Measurements from ENCODE around the gene PTGR2. TPM values are rescaled to one million over a fixed set of nuclear protein-coding genes. Genes with fewer than 3 reads are reported as not detected.

The PTGR2 gene
- 1 to 10 TPM; 4.2 to 9.5 TPM for total RNA-seq
- 1 to 10 TPM; 6.4 to 9.4 TPM for polyA plus RNA-seq

DNA sequence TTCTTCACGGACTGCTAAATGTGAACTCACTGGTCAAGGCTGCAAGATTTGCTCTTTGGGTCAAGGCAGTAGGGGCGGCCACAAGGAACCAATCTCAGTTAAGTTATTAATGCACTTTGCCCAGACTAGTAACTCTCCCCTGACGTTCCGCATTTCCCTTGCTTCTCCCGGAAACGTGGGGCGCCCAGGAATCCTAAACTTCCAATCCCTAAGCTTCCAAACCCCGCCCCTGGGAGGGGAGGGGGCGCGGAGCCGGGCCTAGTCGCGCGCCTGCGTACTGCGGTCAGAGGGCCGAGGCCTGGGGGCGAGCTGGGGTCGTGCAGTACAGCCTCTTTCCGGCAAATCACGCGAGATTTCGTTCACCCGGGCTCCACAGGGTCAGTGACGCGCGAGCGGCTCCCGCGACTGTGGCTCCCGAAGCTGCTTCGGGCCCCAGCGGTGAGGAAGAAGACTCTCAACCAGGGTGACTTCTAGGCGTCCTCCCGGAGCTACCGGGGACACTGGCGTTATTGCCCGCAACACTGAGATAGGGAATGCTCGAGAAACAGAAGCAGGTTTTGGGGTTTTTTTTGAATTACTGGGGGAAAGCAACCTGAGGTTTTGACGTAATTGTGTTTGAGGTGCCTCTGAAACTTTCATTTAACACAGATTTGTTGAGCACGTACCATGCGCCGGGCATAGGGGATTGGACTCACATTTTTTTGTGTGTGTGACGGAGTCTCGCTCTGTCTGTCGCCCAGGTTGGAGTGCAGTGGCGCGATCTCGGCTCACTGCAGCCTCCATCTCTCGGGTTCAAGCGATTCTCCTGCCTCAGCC lies at the start of gene PTGR2:
Gene PTGR2, plus strand, starts transcription at position 265 of the 816 bp plus-strand sequence. CDS start 7,032 bp downstream, outside the sequence.
- Histone ChIP-seq H3K36me3 (ENCODE audit: control insufficient read depth in 4 of 4, insufficient read depth in 3 of 4, low read depth in 1 of 4, low read length in 3 of 4) (peaks cover 0 to 2% (median 0%) of the 10 kb centered on the region in 4 donors), H3K4me1 (ENCODE audit: control insufficient read depth in 4 of 4, insufficient read depth in 4 of 4, low read length in 3 of 4) (peaks cover 0 to 11% (median 3%) of the 10 kb centered on the region in 4 donors), H3K9me3 (ENCODE audit: control insufficient read depth in 4 of 4, low read length in 3 of 4) (no peaks in the 10 kb centered on the region), H3K9ac (ENCODE audit: low read depth in 1 of 2, low read length in 2 of 2) (peak within 1 kb of the TSS; percentile 93 to 98), H3K4me3 (ENCODE audit: low read depth in 1 of 3, low read length in 3 of 3) (peak within 1 kb of the TSS; percentile 65 to 95 (median 78)), H3K27ac (ENCODE audit: low read depth in 1 of 2, low read length in 2 of 2) (peak within 1 kb of the TSS; percentile 88 to 97), H3K27me3 (ENCODE audit: control insufficient read depth in 4 of 4, insufficient read depth in 4 of 4, low read length in 3 of 4) (no peaks in the 10 kb centered on the region)
- WGBS: under 1% methylated on average over 51 of the region's 51 CpGs
- TF ChIP-seq, protein P1, sequence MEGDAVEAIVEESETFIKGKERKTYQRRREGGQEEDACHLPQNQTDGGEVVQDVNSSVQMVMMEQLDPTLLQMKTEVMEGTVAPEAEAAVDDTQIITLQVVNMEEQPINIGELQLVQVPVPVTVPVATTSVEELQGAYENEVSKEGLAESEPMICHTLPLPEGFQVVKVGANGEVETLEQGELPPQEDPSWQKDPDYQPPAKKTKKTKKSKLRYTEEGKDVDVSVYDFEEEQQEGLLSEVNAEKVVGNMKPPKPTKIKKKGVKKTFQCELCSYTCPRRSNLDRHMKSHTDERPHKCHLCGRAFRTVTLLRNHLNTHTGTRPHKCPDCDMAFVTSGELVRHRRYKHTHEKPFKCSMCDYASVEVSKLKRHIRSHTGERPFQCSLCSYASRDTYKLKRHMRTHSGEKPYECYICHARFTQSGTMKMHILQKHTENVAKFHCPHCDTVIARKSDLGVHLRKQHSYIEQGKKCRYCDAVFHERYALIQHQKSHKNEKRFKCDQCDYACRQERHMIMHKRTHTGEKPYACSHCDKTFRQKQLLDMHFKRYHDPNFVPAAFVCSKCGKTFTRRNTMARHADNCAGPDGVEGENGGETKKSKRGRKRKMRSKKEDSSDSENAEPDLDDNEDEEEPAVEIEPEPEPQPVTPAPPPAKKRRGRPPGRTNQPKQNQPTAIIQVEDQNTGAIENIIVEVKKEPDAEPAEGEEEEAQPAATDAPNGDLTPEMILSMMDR (IDR thresholded peaks at IDR 0.05; ENCODE audit: low read depth, low read length, missing input control): peak; percentile 3
- TF ChIP-seq MAX (IDR thresholded peaks at IDR 0.05): peak; percentile 97
- peak; percentile 87 for TF ChIP-seq YY1 (IDR thresholded peaks at IDR 0.05)
- TF ChIP-seq TAF1 (conservative IDR thresholded peaks at IDR 0.05): peak; percentile 11
- peak; percentile 72 to 93 for TF ChIP-seq EGR1 (IDR thresholded peaks at IDR 0.05; ENCODE audit: low read depth in 2 of 2)
- no peak for TF ChIP-seq FOXA1 (IDR thresholded peaks at IDR 0.05)
- TF ChIP-seq HNF4A (conservative IDR thresholded peaks at IDR 0.05): peak; percentile 85 to 90
- TF ChIP-seq REST (IDR thresholded peaks at IDR 0.05): peak; percentile 85
- peak; percentile 79 to 80 for TF ChIP-seq RXRA (IDR thresholded peaks at IDR 0.05)
- no peak for TF ChIP-seq FOXA2 (IDR thresholded peaks at IDR 0.05)
- TF ChIP-seq NR2F2 (IDR thresholded peaks at IDR 0.05): peak; percentile 65
- TF ChIP-seq JUND (IDR thresholded peaks at IDR 0.05): peak; percentile 52 to 74
- peak; percentile 98 for TF ChIP-seq ZBTB33 (IDR thresholded peaks at IDR 0.05)
- peak; percentile 79 for TF ChIP-seq HNF4G (IDR thresholded peaks at IDR 0.05)
- TF ChIP-seq SP1 (IDR thresholded peaks at IDR 0.05): peak; percentile 91
- TF ChIP-seq RAD21 (IDR thresholded peaks at IDR 0.05): peak; percentile 44 to 60
- TF ChIP-seq GABPA (IDR thresholded peaks at IDR 0.05 in 1 of 2, conservative IDR thresholded peaks at IDR 0.05 in 1 of 2): peak; percentile 36 to 83
- TF ChIP-seq, protein P2, sequence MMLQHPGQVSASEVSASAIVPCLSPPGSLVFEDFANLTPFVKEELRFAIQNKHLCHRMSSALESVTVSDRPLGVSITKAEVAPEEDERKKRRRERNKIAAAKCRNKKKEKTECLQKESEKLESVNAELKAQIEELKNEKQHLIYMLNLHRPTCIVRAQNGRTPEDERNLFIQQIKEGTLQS (IDR thresholded peaks at IDR 0.05): no peak
- peak; percentile 87 for DNase-seq (ENCODE audit: low spot score)
